NCI-H345 treated with DMSO at 0.1 percent for 48 hours (cell line): ENCODE results near the gene FAM53B.
A peak's percentile ranks its signal among the peaks of the same experiment; 100 is the strongest.

Experiments
- DNase-seq: peaks from one replicate; lab custom pipeline; 2025; ENCODE audit not compliant: unreplicated experiment; lab: John Stamatoyannopoulos, UW

FAM53B gene

GRCh38 chr10:124632064-124632531 lies 112.1 kb downstream of the FAM53B start:
- no peak for DNase-seq

- no peak for DNase-seq
Observed at GRCh38 chr10:124630551-124630950, 113.6 kb downstream of the FAM53B start.

GRCh38 chr10:124629842-124630241 lies 114.3 kb downstream of the FAM53B start:
- DNase-seq = no peak

DNA sequence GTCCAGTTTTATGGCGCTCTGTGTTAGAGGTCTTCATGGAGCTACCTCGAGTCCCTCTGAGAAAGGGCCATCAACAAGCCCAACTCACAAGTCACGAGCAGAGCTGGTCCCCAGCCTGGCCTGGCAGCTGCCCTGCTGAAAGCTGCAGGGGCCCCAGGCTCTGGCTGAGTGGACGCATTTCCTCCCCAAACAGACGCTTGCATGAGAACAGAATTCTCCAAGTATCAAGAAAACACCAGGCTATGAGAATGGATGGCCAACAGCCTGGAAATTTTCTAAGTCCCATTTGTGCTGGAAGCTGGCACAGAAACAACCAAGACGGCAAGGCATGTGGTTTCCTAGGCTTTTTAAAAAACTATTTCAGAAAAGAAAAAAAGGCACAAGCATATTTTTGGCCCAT lies 114.8 kb downstream of the FAM53B start:
- no peak for DNase-seq

DNA sequence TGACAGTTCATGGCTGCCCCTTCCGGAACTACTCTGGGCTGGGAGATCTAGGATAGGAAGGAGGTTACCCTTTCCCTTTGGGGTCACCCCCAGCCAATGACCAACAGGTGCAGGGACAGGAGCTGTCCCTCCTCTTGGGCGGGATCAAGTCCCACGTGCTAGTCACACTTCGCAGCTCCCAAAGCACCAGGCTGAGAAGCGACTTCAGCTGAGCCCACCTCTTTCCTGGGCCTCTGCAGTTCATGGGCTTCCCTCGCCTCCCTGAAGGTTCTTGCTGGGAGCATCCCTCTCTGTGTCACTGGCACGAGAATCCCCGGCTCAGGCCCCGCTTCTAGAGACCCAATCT lies 115.5 kb downstream of the FAM53B start:
- no peak for DNase-seq

GRCh38 chr10:124627866-124628675 lies 116.1 kb downstream of the FAM53B start:
- no peak for DNase-seq

DNA sequence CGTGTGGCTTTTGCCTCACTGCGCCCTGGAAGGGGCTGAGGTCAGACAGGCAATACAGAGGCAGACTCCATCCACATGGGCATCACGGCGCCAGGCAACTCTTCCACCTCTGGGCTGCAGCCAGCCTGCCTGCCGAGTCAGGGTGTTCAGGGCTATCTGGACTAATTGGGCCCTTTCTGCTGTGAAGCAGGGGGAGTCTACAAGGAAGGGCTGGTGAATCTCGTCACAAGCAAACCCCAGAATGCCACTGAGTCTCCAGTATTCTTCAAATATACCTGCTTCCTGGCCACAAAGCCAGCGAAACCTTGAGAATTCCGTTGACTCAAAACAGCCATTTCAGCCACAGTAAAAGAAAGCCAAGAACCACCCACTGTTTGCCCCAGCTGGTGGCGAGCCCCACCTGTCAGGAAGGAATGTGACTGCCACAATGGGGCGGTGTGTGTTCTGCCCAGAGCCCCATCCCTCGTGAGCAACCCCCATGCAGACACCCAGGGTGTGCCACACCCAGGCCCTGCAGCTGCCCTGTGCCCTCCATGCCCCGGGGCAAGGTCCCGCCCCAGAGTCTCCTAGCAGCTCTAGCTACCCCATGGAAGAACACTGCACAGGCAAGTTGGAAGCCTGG lies 117.3 kb downstream of the FAM53B start:
- DNase-seq = peak; percentile 6

DNA sequence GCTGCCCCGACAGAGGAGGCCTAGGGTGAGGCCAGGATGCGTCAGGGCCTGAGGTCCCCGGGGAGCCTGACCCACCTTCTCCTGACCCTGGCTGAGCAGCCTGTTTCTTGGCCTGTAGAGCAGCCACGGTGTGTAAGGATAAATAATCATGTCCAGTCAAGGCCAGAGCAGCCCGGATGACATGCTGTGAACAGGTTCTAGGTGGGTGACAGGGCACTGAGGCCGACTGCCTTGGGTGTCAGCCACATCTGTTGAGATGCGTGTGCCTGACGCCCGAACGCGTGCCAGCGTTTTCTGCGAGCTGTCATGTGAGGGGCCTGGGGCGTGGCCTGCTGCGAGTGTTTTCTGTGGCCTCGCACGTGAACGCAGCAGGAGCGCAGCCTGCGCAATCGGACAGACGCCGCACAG lies 118.3 kb downstream of the FAM53B start:
- DNase-seq = no peak

DNA sequence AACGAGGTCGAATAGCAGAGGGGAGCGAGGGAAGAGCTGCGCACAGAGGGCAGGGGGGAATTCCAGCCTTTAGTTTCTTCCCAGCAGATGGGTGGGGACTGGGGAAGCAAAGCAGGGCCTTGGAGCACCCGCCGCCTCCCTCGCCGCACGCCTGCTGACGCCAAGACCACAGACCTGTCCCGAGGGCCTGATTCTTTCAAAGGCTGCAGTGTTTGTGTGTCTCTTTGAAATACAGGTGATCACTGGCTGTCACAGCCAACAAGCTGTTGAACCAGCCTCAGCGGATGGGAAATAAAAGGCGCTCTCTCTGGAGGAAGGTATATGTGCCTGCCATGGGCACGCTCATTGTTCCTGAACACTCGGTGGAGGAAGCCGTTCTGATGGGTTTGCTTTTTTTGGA lies 119.3 kb downstream of the FAM53B start:
- DNase-seq = no peak

- no peak for DNase-seq
Observed at GRCh38 chr10:124624466-124624865, 119.7 kb downstream of the FAM53B start.

DNA sequence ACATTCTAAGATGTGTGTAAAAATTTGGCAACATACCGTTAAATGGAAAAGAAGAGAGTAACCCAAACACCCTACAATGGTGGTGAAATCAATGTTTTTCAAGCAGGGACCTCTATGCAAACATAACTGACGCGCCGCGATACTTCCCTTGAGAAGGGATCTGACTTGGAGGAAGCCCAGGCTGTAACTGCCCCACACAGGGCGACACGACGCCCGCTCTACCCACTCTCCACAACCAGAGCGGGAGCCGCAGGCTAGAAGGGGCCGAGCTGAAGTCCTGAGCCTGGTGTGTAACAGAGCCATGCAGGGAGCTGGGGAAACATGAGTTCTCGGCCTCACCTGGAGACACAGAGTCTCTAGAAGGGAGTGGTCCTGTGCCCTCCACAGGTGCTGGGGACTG lies 120.2 kb downstream of the FAM53B start:
- DNase-seq = no peak

GRCh38 chr10:124622866-124623536 lies 121.2 kb downstream of the FAM53B start:
- no peak for DNase-seq

DNA sequence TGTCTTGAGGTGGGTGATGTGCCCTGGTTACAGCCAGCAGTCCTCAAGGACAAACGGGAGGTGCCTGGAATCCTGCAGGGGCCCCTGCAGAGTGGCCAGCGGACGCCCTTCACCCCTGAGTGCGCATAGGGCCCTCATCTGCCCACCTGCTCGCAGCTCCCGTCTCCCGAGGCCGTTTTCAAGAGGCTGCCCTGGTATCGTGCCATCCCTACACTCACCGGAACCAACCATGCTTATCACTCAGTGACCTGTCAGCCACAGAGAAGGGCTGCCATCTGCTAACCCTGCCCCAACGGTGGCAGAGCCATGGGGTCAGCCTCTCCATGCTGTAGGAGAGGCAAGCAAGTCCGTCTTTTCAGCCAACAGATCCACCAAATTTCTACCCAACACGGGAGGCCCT lies 122.0 kb downstream of the FAM53B start:
- no peak for DNase-seq

DNA sequence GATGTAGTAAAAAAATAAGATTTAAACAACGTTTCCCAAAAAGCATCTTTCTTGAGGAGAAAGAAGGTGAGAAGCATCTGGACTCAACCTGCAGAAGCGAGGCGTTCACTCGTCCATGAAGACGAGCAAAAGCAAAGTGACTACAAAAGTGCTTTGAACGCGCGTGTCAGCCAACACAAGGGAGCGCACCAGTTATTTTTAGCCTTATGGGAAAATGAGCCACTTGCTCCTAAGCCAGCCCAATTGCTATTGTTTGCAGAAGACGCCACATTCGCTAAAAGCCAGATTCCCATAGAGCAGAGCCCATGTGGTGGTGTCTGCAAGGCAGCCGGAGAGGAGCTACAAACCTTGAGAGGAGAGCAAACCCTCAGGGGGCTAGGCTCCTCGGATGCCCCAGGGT lies 122.5 kb downstream of the FAM53B start:
- DNase-seq = no peak

- DNase-seq = no peak
Observed at GRCh38 chr10:124619802-124620490, 124.2 kb downstream of the FAM53B start.

DNA sequence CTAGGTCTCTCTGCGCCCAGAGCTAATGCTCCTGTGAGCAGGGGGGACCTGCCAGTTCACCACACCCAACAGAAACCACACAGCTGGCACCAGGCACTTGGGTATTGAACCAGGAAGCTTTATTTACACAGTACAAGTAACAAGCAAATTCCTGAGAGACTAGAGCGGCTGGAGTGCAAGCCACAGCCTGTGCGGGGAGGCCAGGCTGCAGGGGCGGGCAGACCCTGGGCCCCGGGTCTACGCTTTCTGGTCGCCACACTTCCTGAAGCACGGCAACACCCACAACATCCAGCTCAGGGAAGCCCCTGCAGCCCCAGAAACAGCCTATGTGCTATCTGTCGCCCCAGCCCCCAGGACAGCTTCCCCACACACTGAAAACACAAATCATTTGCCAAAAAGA lies 125.0 kb downstream of the FAM53B start:
- no peak for DNase-seq

DNA sequence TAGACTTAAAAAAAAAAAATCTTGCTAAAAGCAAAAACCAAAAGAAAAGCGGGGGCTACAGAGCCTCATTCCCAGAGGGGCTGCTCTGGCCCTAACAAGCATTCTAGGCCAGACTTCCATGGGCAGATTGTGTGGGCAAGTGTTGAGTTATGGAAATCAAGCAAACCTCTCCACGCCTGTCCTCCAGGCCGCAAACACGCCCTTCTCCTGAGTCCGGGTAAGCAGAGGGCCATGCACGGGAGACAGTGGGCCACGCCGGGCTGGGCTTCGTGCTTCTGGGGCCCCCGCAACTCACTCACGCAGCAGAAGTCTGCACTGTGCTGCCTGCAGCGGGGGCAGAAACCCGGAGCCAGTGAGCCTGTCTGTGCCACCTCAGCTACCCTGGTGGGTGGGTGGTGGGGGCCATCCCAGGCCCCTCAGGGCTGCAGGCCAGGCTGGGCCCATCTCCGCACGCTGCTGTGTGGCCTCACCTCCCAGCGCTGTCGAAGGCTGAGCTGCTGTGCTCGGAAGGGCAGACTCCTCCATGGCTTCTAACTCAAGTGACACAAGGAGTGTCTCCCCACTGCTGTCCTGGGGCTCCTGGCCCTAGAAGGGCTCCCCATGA lies 125.6 kb downstream of the FAM53B start:
- DNase-seq = no peak

DNA sequence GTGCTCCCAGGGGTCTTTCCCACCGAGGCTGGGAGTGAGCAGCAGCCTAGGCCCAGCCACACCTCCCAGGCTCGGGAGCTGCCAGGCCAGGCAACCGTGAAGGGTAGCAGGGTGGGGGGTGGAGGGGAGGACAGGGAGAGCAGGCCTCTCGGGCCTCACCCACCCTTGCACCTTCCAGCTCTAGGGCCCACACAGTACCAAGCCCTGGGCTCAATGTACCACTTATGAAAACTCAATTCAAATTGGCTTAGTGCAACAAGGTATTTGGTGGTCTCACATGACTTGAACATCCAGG lies 127.4 kb downstream of the FAM53B start:
- DNase-seq = no peak

DNA sequence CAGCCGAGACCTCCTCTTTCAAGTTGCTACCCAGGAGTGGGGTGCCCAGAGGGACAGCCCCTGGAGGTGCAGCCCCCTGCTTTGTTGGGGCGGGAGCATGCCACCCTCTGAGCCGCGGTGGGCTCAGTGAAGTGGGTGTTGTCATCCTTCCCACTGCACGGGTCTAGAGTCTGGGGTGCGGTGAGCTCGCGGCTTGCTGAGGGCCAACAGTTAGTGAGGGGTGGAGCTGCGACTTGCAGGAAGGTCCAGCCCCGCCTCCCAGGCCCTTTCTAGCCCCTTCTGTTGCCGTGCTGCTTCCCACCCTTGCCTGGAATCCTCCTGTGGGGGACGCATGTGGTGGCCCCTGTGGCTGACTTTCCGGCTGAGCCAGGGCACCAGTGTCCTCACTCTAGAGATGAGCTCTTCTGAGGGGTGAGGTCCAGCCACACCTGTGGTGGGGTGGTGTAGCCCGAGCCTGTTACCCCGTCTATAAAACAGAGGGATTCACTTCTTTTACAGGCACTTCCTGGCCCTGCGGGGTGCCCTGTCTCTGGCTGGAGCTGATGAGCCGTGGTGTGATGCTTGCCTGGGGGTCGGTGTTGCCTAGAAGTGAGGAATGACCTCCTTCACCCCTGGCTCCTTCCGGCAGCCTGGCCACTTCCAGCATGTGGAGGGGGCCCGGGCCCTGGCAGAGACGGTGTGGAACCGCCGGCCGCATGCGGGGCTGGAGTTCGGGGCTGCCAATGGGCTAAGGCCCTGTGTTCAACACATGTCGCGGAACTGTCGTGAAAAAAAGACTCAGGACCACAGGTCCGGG lies 127.9 kb downstream of the FAM53B start:
- DNase-seq = no peak

- no peak for DNase-seq
Observed at GRCh38 chr10:124615259-124615658, 128.9 kb downstream of the FAM53B start.
